GM19397 (cell line): ENCODE measurements around the gene PYM1.
"Not testable (repeated sequence)": the region's sequence is repeated elsewhere in the genome, so short reads cannot be mapped to it uniquely, and the experiment has no call there.

Experiments used
- ATAC-seq: cut with Tn5 transposase; IDR thresholded peaks from one replicate; pipeline ENCODE4 v1.9.1; 2021; ENCODE audit warnings: mild to moderate bottlenecking, moderate library complexity; ENCODE audit not compliant: unreplicated experiment

Gene PYM1

DNA sequence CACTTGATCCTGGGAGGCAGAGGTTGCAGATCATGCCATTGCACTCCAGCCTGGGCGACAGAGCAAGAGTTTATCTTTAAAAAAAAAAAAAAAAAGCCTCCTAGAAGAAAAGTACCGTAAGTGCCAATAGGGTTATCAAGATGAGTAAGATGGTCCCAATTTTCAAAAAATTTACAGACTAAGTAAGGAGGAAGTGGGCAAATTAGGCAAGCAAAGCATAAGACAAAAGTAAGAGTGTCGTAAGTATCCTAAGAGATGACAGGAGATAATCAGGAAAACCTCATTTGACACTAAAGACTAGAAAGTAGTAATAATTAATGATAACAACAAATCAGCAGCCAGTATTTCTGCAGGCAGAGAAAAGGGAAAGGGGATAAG is 12.2 kb downstream of the PYM1 start:
- no peak for ATAC-seq

DNA sequence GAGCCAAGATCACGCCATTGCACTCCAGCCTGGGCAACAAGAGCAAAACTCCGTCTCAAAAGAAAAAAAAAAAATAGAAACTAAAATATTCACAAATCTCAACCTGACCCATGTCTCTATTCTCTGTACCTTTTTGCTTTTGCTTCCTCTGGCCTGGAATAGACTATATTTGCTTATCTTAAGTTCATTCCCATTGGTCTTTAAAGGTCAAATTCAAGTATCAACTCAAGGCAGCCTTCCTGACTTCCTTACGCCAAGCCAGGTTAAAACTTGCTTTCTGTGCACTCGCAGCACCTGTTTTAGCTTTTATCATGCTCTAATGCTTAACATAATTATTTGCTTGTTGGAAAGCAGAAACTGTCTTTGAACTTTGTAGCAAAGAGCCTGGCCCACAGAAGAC is 14.8 kb downstream of the PYM1 start:
- ATAC-seq, result no peak

DNA sequence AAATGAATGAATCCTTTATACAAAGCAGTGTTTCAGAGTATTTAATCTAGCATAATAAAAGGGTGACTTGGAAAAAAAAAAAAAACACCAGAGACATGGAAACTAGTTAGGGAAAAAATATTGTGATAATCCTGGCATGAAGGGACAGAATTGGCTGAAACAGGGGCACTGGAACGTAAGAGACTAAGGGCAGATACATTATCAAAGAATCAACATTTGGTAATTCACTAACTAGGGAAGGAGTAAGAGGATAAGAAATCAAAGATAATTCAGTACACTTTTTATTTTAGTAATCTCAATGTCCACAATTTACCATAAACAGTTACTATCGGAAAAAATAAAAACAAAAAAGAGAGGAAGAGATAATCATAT is 18.2 kb downstream of the PYM1 start:
- no peak for ATAC-seq

DNA sequence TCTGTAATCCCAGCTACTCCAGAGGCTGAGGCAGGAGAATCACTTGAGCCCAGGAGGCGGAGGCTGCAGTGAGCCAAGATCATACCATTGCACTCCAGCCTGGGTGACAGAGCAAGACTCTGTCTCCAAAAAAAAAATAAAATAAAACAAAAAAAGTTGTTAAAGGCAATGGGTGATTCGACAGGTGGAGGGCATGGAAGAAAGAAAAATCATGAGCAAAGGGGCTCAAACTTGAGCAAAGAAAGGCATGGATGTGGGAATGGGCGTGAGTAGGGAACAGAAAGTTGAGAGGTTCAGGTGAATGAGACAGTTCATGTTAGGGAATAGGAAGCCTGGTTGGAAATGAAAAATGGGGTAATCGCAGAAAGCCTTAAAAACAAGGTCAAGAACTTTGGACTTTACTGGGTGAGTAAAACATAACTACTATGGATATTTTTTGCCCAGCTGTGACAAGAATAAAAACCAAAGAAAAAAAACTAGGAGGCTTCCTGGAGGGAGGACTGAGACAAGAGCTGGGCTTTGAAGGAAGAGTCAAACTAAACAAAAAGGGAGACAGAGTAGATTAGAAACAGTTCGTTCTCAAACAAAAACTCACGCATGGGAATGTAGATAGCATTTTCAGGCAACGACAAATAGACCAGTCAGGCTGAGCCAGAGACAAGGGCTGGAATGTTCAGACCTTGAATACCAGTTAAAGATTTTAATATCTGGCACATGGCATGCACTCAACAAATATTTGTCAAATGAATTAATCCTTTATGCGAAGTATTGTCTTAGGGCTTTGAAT is 18.8 kb downstream of the PYM1 start:
- no peak for ATAC-seq

- no peak for ATAC-seq
Measured at GRCh38 chr12:55906056-55906455, 21.6 kb downstream of the PYM1 start.

DNA sequence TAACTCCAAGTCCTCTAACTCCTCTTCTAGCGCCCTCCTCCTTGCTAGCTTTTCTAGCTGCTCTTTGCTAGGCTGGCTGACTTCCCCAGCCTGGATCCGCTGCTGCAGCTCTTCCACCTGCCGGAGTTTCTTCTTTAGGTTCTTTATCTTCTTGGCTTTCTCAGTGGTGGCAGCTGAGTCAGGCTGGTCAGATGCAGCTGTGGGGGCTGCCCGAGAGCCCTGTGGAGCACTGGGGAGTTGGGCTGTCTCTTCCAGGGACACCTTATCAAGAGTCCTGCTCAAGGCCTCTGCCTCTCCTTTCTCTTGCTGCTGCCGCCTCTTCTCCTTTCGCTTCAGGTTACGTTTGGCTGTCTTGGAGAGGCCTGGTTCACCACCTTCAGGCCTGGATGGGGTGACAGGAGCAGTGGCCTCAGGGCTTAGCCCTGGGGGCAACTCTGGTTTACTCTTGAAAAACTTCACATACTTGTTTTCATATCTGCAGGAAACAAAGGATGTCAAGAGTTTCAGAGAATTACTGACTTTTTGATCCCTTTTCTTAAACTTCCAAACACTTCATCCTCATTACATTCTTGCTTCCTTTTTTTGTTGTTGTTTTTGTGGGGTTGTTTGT is 25.7 kb downstream of the PYM1 start:
- ATAC-seq, result no peak

- no peak for ATAC-seq
Measured at GRCh38 chr12:55899082-55899481, 28.6 kb downstream of the PYM1 start.

DNA sequence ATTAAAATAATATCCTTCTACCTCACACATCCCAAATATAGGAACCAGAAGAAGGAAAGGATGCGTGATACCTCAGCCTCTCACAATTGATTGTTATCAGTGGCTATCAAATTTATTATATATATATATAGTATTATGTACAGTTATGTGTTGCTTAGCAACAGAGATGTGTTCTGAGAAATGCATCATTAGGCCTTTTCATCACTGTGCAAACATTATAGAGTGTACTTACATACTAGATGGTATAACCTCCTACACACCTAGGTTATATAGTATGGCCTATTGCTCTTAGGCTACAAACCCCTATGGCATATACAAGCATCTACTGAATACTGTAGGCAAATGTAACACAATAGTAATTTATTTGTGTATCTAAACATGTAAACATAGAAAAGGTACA is 34.0 kb downstream of the PYM1 start:
- no peak for ATAC-seq

GRCh38 chr12:55891310-55891709 is 36.4 kb downstream of the PYM1 start:
- ATAC-seq, result no peak

GRCh38 chr12:55885113-55885512 is 42.6 kb downstream of the PYM1 start:
- ATAC-seq, result no peak

GRCh38 chr12:55877824-55878223 is 49.9 kb downstream of the PYM1 start:
- ATAC-seq, result no peak

- no peak for ATAC-seq
Measured at GRCh38 chr12:55875704-55876467, 51.8 kb downstream of the PYM1 start.

GRCh38 chr12:55874443-55874842 is 53.3 kb downstream of the PYM1 start:
- ATAC-seq, result no peak

DNA sequence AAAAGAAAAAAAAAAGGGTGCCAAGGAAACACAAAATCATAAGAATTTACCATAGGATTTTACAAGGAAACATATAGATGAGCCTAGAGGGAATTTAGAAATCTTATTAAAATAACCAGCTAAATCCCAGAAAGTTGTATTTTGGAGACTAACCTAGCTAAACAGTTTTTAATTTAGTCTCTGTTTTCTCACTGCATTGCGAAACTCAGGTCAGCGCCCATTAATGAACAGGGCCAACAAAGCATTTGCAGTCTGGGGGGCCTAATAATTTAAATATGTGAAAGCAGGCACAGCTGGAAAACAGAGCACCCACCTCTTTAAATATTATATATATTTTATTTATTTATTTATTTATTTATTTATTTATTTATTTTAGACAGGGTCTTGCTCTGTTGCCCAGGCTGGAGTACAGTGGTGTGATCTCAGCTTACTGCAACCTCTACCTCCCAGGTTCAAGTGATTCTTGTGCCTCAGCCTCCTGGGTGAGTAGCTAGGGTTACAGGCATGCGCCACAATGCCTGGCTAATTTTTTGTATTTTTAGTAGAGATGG is 61.2 kb downstream of the PYM1 start:
- ATAC-seq, result not testable (repeated sequence)

GRCh38 chr12:55865327-55865726 is 62.4 kb downstream of the PYM1 start:
- no peak for ATAC-seq

GRCh38 chr12:55862931-55863330 is 64.8 kb downstream of the PYM1 start:
- not testable (repeated sequence) for ATAC-seq

GRCh38 chr12:55862286-55862685 is 65.4 kb downstream of the PYM1 start:
- no peak for ATAC-seq

DNA sequence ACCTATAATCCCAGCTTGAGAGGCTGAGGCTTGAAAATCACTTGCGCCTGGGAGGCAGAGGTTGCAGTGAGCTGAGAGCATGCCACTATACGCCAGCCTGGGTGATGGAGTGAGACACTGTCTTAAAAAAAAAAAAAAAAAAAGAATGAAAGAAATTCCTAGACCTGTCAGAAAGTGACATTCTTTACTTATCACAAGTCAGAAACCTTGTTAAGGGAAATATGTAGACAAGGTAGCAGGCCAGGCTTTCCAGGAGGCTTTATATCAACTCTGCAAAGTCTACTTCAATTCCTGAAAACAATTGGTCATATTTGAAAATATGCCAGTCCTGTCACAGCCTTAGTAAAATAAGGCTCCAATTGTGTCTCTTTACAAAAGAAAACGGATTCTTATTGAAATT is 65.8 kb downstream of the PYM1 start:
- ATAC-seq, result no peak

DNA sequence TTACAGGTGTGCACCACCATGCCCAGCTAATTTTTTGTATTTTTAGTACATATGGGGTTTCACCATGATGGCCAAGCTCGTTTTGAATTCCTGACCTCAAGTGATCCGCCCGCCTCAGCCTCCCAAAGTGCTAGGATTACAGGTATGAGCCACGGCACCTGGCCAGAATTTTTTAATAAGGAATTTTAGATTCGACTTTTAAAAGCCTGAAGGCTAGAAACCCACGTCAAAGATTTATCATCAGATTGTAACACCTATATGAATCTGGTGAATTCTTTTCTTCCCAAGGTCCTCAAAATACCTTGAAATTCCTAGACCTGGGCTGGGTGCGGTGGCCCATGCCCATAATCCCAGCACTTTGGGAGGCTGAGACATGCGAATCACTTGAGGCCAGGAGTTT is 66.3 kb downstream of the PYM1 start:
- no peak for ATAC-seq

DNA sequence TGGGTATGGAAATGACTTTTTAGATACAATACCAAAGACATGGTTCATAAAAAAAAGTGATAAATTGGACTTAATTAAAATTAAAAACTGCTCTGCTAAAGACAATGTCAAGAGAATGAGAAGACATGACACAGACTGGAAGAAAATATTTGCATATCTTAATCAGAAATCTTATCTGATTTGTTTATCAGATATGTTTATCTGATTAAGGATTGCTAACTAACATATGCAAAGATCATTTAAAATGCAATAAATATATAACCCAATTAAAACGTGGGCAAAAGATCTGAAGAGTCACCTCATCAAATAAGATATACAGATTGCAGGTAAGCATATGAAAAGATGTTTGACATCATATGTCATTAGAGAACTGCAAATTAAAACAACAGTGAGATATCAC is 75.0 kb downstream of the PYM1 start:
- ATAC-seq, result no peak
